GM12878 (cell line): ENCODE results near the gene SMAD2. TPM values are rescaled to one million over a fixed set of nuclear protein-coding genes. Genes with fewer than 3 reads are reported as not detected.

Source experiments
- ATF3 ChIP-seq: IDR thresholded peaks from 2 replicates; pipeline ENCODE4 v1.6.1; 2011; ENCODE audit warnings: low read depth, mild to moderate bottlenecking, low read length, moderate library complexity, borderline replicate concordance; ENCODE audit errors: extremely low read depth
- ATF7 ChIP-seq: fragments of 450-650 bp; IDR thresholded peaks from 2 replicates; pipeline ENCODE4 v1.6.1; 2016; ENCODE audit warnings: low read depth, mild to moderate bottlenecking
- BMI1 ChIP-seq: fragments of 450-650 bp; IDR thresholded peaks from 2 replicates; pipeline ENCODE4 v1.6.1; 2016; ENCODE audit warnings: mild to moderate bottlenecking, moderate library complexity, borderline replicate concordance
- CBFB ChIP-seq: IDR thresholded peaks from 2 replicates; pipeline ENCODE4 v1.6.1; 2016; ENCODE audit warnings: antibody characterized with exemption, low read depth
- CREB1 ChIP-seq: IDR thresholded peaks from 2 replicates; pipeline ENCODE4 v1.6.1; 2012; ENCODE audit warnings: low read depth, mild to moderate bottlenecking, inconsistent platforms
- ETV6 ChIP-seq, 2 experiments: fragments of 450-650 bp in 1 of 2; IDR thresholded peaks in 1 of 2; conservative IDR thresholded peaks in 1 of 2; 2 replicates each; pipeline ENCODE4 v1.6.1; 2014; ENCODE audit warnings: antibody characterized with exemption in 1 of 2, borderline replicate concordance in 1 of 2, low read depth in 1 of 2, mild to moderate bottlenecking in 1 of 2, moderate library complexity in 1 of 2
- EZH2 ChIP-seq: IDR thresholded peaks from 2 replicates; pipeline ENCODE4 v1.6.1; 2012; ENCODE audit warnings: low read depth, mild to moderate bottlenecking, control low read depth, inconsistent platforms, low read length, borderline replicate concordance; ENCODE audit not compliant: control insufficient read depth
- FOS ChIP-seq: IDR thresholded peaks from 3 replicates; pipeline ENCODE4 v1.6.1; 2011; ENCODE audit warnings: borderline replicate concordance; ENCODE audit not compliant: insufficient read length; ENCODE audit errors: extremely low read depth
- GATAD2B ChIP-seq: fragments of 450-650 bp; conservative IDR thresholded peaks from 2 replicates; pipeline ENCODE4 v1.6.1; 2017; ENCODE audit warnings: low read depth, mild to moderate bottlenecking, moderate library complexity
- JUNB ChIP-seq: IDR thresholded peaks from 2 replicates; pipeline ENCODE4 v1.6.1; 2016; ENCODE audit warnings: antibody characterized with exemption, mild to moderate bottlenecking
- MTA3 ChIP-seq: IDR thresholded peaks from 2 replicates; pipeline ENCODE4 v1.6.1; 2012; ENCODE audit warnings: low read length, inconsistent platforms, borderline replicate concordance
- MYC ChIP-seq: IDR thresholded peaks from 2 replicates; pipeline ENCODE4 v1.6.1; 2011; ENCODE audit warnings: mild to moderate bottlenecking, low read length, moderate library complexity, inconsistent platforms; ENCODE audit not compliant: insufficient read depth, insufficient replicate concordance, insufficient read length, severe bottlenecking
- NFIC ChIP-seq: IDR thresholded peaks from 2 replicates; pipeline ENCODE4 v1.6.1; 2012; ENCODE audit warnings: low read depth, mild to moderate bottlenecking, inconsistent platforms, low read length, moderate library complexity
- NR2C1 ChIP-seq: fragments of 450-650 bp; IDR thresholded peaks from 2 replicates; pipeline ENCODE4 v1.6.1; 2017; ENCODE audit warnings: antibody characterized with exemption, mild to moderate bottlenecking, moderate library complexity
- NRF1 ChIP-seq: conservative IDR thresholded peaks from 2 replicates; pipeline ENCODE4 v1.6.1; 2011; ENCODE audit warnings: mild to moderate bottlenecking, low read depth, low read length, improper control_type of control experiment
- PAX8 ChIP-seq: fragments of 450-650 bp; IDR thresholded peaks from 2 replicates; pipeline ENCODE4 v1.6.1; 2017; ENCODE audit warnings: mild to moderate bottlenecking, moderate library complexity
- RCOR1 ChIP-seq: conservative IDR thresholded peaks from 2 replicates; pipeline ENCODE4 v1.6.1; 2012; ENCODE audit warnings: low read depth, low read length, improper control_type of control experiment
- SIN3A ChIP-seq: IDR thresholded peaks from 2 replicates; pipeline ENCODE4 v1.6.1; 2012; ENCODE audit warnings: low read depth, low read length, improper control_type of control experiment
- SMC3 ChIP-seq: IDR thresholded peaks from 2 replicates; pipeline ENCODE4 v1.6.1; 2011; ENCODE audit warnings: low read length, improper control_type of control experiment, borderline replicate concordance
- TBL1XR1 ChIP-seq: IDR thresholded peaks from 2 replicates; pipeline ENCODE4 v1.6.1; 2012; ENCODE audit warnings: low read depth, low read length, improper control_type of control experiment
- ZNF384 ChIP-seq: IDR thresholded peaks from 2 replicates; pipeline ENCODE4 v1.6.1; 2012; ENCODE audit warnings: low read depth, mild to moderate bottlenecking, low read length, improper control_type of control experiment, borderline replicate concordance
- ZNF592 ChIP-seq: fragments of 450-650 bp; IDR thresholded peaks from 2 replicates; pipeline ENCODE4 v1.6.1; 2017; ENCODE audit warnings: mild to moderate bottlenecking, moderate library complexity
- ZSCAN29 ChIP-seq: fragments of 450-650 bp; IDR thresholded peaks from 2 replicates; pipeline ENCODE4 v1.6.1; 2017; ENCODE audit warnings: mild to moderate bottlenecking, moderate library complexity
- polyA plus RNA-seq, 11 experiments: library from polyadenylated mRNA; depleted of rRNA in 4 of 11; unstranded in 6 of 11; stranded (reverse) in 5 of 11; fragments of >200 nt; fragmentation: Nextera tagmentation in 4 of 11; fragmentation: Illumina TruSeq in 1 of 11; extraction: Ambion mirVana in 4 of 11; extraction: Trizol in 1 of 11; gene quantifications; 1 replicate in 1 of 11; 2 replicates in 10 of 11; pipeline versions ENCODE4 v1.2.1 to v1.2.3, GENCODE V29; 2011 to 2016; ENCODE audit warnings: inconsistent platforms in 2 of 11, missing spikeins in 2 of 11, low read depth in 1 of 11
- total RNA-seq, 4 experiments: library from RNA; depleted of rRNA in 3 of 4; stranded (reverse); fragments of >200 nt in 3 of 4; fragmentation: Illumina TruSeq in 1 of 4; extraction: Trizol in 1 of 4; gene quantifications; 2 replicates each; pipeline versions ENCODE4 v1.2.1 to v1.2.3, GENCODE V29; 2013 to 2021
- TF ChIP-seq, protein P1 (sequence below): IDR thresholded peaks from 2 replicates; pipeline ENCODE4 v1.6.1; 2012; ENCODE audit warnings: low read depth, low read length, improper control_type of control experiment

SMAD2 gene
- total and polyA plus RNA-seq, 10 of the 15 experiments (the other 5 are each of a cell fraction or from before 2014, with no cell fraction given), result 28.8 to 111 (median 65.8) TPM

- TF ChIP-seq ETV6 (conservative IDR thresholded peaks at IDR 0.05 in 1 of 2, IDR thresholded peaks at IDR 0.05 in 1 of 2; ENCODE audit: borderline replicate concordance in 1 of 2, low read depth in 1 of 2), result no peak
- TF ChIP-seq SMC3, result peak; percentile 85
- no peak for TF ChIP-seq GATAD2B
- no peak for TF ChIP-seq RCOR1
- no peak for TF ChIP-seq NR2C1
- no peak for TF ChIP-seq BMI1
- no peak for TF ChIP-seq ATF7
- TF ChIP-seq ATF3, result peak; percentile 11; the same call in 1 of the 2 replicates
- TF ChIP-seq JUNB, result no peak
- no peak for TF ChIP-seq NFIC
- no peak for TF ChIP-seq MTA3
- no peak for TF ChIP-seq ZNF384
- TF ChIP-seq TBL1XR1, result no peak
- TF ChIP-seq NRF1, result no peak
- TF ChIP-seq SIN3A, result no peak
- no peak for TF ChIP-seq CBFB
- no peak for TF ChIP-seq ZNF592
- no peak for TF ChIP-seq MYC
- TF ChIP-seq CREB1, result no peak
- no peak for TF ChIP-seq PAX8
- TF ChIP-seq, protein P1, sequence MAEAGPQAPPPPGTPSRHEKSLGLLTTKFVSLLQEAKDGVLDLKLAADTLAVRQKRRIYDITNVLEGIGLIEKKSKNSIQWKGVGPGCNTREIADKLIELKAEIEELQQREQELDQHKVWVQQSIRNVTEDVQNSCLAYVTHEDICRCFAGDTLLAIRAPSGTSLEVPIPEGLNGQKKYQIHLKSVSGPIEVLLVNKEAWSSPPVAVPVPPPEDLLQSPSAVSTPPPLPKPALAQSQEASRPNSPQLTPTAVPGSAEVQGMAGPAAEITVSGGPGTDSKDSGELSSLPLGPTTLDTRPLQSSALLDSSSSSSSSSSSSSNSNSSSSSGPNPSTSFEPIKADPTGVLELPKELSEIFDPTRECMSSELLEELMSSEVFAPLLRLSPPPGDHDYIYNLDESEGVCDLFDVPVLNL, result no peak
- TF ChIP-seq EZH2, result no peak
- no peak for TF ChIP-seq ZSCAN29
- no peak for TF ChIP-seq FOS
Measured at GRCh38 chr18:47772374-47773248, 157.8 kb downstream of the SMAD2 start (continued).
